ENCODE results near the gene FHOD3.
A peak's percentile ranks its signal among the peaks of the same experiment; 100 is the strongest.
"Not testable (repeated sequence)": the region's sequence is repeated elsewhere in the genome, so short reads cannot be mapped to it uniquely, and the experiment has no call there.

The FHOD3 gene

DNA sequence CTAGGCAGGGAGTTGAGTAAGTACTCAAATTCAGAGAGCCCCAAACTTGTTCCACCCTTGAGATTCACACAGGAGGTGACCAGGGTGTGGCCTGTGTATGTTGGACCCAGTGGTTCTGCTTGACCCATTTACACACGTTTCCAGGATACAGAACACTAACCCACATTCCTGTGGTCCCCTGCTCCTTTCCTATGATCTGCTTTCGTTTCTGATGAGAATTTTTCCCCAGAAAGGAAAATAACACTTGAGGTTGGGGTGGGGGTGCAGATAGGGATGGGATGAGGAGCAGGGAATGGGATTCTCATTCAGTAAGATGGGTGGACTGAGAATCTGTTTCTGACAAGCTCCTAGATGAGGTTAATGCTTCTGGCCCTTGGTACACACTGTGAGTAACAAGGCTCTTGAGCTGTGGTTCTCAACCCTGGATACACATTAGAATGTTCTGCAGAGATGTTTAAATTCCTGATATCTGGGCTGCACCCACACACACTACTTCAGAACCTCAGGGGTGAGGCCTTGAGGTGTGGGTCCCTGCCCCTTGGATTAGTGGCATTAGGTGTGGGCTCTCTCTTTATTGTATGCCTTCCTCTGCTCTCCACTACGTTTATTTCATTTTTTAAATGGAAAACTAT lies 472.9 kb downstream of the FHOD3 start:
- no peak for DNase-seq

DNA sequence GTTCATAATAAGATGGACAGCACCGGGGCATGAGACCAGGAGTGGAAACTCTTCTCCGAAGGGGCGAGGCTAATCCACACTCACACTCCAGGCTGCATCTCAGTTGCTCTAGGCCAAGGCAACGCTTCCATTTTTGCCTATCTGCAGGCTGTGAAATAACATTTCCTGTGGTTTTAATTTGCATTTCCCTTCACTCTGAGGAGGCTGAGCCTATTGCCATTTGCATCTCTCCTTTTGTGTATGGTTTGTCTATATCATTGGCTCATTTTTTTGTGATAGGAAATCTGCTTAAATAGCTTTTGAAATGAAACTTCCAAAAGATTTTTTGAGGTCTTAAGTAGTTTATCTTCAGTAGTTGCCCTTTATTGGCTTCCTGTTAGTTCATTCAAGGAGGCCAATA lies 473.7 kb downstream of the FHOD3 start:
- no peak for DNase-seq

DNA sequence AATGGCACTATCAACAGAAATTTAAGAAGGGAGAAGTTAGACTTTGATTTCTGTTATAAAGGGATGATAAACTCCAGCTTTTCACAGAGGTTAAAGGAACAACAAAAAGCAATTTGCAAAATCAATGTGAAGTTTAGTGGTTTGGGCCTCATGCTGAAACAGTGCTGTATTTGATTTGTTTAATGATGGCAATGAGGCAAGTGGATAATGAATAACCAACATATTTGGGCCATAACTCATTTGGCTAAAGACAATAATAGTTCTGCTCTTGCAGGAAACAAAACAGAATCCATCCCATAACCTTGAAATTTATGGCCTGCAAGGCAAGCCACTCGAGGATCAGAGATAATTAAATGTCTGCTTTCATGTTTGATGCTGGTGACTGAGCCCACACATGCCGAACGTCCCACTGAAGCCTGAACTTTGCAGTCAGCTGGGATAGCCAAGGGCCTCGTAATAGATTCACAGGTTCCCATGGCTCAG lies 474.8 kb downstream of the FHOD3 start:
- DNase-seq: no peak

GRCh38 chr18:36775396-36775795 lies 477.9 kb downstream of the FHOD3 start:
- DNase-seq: no peak

DNA sequence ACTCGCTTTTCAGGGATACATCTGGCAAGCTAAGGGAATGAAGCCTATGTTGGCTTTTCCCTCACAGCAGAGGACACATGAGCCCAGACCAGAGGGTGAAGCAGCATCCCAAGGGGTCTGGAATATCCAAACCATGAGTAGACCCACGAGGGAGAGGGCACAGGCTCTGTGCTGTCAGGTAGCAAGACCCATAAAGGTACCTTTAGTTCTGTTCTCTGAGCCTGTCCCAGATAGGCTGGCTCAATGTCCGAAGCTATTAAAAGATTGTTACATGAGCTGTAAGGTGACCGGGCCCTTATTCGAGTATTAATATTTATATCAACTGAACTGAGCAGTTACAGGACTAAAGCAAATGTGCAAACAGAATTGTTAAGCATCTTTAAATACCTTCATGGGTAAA lies 479.1 kb downstream of the FHOD3 start:
- DNase-seq: no peak

- no peak for DNase-seq
Measured at GRCh38 chr18:36777566-36777965, 480.1 kb downstream of the FHOD3 start.

- no peak for DNase-seq
Measured at GRCh38 chr18:36780748-36781147, 483.2 kb downstream of the FHOD3 start.

DNA sequence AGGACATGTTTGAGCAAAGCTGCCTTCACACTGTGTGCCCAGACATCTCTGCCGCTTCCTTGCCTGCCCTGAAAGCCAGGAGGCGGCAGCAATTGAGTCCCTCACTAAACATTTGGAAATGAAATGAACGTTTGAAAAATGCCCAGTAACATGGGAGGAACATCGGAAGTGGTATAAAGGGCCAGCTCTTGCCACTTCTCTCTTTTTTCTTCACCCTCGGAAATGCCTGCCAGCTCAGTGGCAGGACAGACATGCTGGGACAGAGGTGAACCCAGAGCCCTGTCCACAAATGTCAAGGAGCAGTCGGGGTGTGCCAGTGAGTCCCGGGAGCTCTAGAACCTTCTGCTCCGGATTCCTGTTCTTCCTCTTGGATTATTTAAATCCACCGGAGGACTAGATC lies 485.2 kb downstream of the FHOD3 start:
- DNase-seq: no peak

- DNase-seq: no peak
Measured at GRCh38 chr18:36783792-36784191, 486.3 kb downstream of the FHOD3 start.

DNA sequence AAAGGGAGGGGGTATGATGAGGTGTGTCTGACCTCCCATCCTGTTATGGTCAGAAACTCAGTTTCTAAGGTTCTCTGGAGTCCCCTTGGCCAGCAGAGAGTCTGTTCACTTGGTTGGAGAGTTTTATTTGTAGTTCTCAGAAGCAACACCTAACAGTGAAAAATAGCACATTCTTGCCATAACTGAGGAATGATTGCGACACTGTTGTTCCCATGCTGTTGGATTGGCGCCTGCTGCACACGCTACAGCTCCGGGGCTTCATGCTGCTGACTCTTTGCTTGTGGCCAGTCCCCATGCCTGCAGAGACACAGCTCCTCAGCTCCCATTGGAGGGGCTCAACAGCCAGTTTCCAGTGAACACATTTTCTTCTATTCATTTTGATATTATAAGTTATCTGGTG lies 489.2 kb downstream of the FHOD3 start:
- no peak for DNase-seq

DNA sequence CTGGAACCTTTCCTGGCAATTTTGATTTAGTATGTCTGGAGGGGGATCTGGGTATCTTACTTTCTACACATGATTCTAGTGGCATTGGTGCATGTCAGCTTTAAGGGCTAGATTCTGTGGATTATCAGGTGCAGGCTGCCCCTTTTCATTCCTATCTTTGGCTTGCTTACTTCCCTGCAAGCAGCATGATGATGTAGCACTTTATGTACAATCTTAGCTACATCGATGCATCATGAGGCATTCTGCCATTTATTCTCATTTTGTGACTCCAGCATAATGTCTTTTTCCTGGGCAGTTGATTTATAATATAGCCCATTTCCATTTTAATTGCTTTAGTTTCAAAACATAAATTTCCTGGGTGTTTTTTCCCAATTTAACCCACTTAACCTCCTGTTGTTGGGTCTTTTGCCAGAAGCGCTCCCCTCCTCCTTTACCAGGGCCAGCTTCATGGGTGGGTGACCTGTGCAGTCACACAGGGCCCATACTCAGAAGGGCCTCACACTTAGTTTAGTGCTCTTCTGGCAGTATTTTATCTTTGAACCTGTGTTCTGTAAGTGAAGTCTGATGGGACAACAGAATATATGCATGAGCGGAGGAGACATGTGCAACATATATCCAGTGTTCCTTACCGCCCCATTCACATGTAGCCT lies 495.2 kb downstream of the FHOD3 start:
- no peak for DNase-seq

GRCh38 chr18:36798738-36799473 lies 501.4 kb downstream of the FHOD3 start:
- DNase-seq: no peak

GRCh38 chr18:36805105-36805504 lies 507.6 kb downstream of the FHOD3 start:
- DNase-seq: peak; percentile 80

DNA sequence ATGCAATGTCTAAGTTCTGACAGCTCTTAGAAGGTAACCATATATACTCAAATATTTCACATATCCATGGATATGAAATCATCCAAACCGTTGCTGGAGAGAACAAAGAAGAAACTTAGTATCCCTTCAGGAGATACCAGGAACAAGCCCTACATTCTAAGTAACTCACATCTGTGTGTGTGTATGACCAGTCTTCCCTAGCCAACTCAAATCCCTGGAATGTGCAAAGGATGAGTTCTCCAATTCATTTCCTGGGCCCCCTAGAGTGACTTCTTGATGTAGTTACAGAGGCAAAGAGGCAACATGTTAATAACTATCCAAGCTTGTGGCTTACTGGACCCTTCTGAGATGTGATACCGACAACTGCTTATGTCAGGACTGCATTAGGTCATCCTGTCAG lies 511.2 kb downstream of the FHOD3 start:
- no peak for DNase-seq

DNA sequence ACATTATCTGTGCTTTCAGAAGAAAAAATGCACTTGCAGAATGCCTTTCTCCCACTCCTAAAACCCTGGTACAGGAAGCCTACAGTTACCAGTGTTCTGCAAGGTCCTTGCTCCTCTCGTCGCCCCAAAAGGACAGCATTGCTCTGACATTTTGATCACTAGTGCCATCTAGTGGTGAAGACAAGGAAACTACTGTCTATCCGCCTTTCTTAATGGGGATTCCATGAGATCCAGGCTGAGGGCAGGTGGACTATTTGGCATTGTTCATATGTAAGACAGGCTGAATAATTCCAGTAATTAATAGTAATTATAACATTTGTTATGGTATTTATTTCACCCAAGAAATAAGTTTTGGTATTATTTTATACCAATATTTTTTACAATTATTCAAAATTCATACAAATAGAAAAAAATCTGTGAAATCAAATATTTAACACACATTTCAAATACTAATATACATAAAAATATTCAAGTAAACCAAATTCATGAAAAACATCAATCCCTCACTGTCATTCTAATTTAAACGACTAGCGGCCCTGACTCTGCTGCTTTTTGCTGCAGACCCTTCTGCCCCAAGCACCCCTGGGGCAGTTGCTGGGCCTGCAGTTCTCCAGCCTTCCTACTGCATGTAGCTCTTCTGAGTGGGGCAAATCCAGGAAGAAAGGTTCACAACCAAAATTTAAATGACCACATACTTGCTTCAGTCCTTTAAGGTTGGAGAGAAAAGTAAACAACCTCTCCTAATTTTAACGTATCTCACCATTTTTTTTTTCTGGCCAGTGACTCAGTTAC lies 512.3 kb downstream of the FHOD3 start:
- DNase-seq: peak; percentile 87

- no peak for DNase-seq
Measured at GRCh38 chr18:36811430-36811829, 513.9 kb downstream of the FHOD3 start.

DNA sequence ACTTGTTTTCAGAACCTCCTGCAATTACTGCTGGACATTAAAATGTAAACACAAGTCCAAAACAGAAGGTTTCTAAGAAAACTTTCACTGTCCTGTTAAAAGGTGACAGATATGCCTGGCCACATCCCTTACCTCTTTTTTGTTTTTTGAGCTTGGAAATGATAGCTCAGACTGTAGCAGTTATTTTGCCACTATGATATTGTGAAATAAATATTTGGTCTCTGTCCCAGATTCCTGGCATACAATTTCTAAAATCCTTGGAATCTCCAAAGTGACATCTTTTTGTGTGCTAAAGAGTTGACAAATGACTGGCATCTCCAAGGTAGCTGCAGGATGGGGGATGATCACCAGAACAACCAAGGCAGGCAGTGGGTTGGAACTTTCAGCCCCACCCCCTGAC lies 514.4 kb downstream of the FHOD3 start:
- no peak for DNase-seq

DNA sequence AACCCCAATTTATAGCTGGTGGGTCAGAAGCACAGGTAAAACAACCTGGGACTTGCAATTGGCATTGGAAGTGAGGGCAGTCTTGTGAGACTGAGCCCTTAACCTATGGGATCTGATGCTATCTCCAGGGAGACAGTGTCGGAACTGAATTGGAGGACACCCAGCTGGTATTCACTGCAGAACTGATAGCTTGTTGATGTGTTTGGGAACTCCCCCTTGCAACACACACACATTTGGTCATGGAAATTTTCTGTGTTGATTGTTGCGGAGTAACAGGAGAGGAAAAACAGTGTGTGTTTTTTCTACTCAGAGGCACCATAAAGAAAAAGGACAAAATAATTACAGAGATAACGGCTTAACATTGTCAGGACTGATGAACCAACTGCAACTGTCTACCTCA lies 515.2 kb downstream of the FHOD3 start:
- no peak for DNase-seq

DNA sequence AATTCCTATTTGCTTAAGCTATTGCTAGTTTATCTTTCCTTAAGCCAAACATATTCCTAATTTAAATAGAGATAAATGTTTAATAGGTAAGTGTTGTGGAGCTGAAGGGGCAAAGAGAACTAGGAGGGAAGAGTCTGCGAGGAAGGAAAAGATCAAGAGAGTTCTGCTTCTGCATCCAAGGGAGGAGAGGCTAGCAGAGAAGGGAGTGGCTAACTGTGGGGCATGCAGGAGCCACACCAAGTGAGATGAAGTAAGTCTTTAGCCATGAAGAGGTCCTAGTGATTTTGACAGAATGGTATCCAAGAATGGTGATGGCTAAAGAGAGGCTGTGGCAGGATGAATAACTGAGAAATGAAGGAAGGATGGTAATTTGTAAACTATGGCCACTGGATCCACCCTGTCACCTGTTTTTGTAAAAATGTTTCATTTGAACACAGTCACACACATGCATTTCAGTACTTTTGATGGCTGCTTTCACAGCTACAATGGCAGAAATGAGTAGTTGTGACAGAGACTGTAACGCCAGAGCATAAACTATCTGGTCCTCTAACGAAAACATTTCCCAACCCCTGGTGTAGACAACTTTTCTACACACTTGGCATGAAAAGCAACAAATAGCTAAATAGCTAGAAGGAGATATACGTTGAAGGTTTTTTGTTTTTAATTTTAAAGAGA lies 515.7 kb downstream of the FHOD3 start:
- no peak for DNase-seq

DNA sequence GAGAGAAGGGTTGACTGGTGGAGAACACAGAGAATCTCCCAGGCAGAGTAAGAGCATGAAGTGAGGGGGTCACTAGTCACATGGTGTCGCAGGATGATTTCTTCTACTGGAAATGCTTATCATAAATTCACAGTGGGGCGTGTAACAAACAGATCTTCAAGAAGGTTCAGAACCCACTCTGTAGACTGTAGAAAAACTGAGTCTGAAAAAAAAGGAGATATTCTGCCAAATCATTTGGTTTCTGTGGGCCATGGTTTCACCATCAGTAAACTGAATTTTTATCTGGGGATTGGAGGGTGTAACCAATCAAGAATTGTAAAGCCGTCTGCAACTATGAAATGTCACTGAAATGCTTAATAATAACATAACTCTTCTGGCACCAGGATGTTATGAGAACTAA lies 516.3 kb downstream of the FHOD3 start:
- DNase-seq: no peak

- no peak for DNase-seq
Measured at GRCh38 chr18:36814994-36815393, 517.5 kb downstream of the FHOD3 start.

DNA sequence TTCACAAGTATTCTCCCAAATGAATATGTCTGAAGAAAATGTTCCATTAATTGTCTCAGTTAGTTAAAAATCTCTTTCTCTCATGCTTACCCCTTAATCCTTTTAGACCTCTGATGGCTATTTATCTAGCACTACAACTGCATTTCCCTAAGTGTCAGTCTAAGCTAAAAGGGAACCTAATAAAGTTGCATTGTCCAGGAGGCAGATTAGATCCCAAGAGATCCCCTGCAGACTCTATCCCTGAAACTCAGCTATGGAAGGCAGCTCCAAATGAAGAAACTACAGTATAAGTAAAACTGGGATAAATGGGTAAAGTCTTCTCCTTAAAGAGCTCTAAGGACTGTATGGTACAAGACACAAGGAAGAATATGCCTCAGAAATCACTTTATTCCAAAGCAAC lies 518.6 kb downstream of the FHOD3 start:
- not testable (repeated sequence) for DNase-seq

GRCh38 chr18:36817039-36817438 lies 519.5 kb downstream of the FHOD3 start:
- DNase-seq: no peak

All from DMS79 treated with DMSO at 0.1 percent for 48 hours (cell line).